GM21529 (cell line): ENCODE results near the gene C16orf96.

Source experiments
- ATAC-seq: cut with Tn5 transposase; IDR thresholded peaks from one replicate; pipeline ENCODE4 v1.9.1; 2021; ENCODE audit not compliant: unreplicated experiment

The C16orf96 gene

DNA sequence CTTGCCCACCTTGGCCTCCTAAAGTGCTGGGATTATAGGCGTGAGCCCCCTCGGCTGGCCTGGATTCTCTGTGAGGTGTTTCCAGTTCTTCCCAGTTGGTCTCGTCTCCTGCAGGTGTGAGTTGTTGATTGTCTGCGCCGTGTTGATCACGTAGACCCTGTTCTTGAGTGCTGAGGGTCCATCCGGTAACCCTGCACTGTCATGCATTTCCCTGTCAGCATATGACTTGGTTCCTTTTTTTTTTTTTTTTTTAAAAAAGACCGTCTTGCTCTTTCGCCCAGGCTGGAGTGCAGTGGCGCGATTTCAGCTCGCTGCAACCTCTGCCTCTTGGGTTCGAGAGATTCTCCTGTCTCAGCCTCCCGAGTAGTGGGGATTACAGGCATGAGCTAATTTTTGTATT lies 85.8 kb downstream of the C16orf96 start:
- ATAC-seq: no peak

DNA sequence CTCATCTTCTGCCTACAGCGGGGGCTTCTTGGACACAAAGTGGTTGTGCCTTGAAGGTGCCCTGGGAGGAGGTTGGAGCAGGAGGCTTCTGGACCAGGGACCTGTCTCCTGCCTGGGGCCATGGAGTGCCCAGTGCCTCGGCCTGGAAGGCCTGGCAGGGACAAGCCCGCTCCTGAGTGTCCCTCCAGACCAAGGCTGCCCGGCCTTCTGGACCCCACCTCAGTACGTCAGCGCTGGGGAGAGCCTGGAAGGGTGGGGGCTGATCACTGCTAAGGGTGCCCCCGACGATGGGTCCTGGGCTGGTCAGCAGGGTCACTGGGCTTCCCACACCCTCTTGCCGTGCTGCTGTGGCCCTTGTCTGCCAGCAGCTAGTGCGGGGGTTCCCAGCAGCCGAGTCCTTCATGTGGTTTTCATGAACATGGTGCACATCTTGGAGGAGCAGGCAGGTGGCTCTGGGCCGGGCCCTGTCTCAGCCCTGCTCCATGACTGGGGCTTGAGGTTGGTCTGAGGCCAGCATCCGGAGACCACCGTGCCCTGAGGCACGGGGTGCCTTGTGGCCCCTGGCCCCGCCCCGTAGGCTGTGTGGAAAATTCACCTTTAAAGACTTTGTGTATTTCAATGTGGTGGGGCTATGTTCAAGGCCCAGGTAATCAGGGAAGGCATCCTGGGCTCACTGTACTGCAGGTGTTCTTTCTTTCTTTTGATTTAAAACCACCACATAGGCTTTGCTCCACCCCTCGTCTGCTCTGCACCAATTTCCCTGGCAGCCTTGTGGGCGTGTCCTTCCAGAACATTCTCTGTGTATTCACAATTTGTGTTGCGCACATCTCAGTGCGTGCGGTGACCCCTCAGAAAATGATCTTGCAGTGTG lies 90.9 kb downstream of the C16orf96 start:
- ATAC-seq: no peak

DNA sequence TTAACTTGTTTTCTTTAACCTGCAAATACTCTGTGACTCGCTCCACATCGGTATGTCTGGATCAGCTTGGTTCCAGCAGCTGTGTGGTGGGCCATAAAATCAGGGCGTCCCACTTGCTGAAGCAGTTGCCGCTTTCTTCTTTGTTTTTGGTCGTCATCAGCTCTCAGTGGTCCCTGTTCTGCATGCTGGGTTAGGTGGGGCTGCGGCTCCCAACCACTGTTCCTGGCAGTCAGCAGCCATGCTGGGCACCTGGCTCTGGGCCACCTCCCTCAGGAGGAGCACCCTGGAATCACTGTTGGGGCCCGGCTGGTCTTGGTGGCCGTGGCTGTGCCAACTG lies 91.5 kb downstream of the C16orf96 start:
- no peak for ATAC-seq

DNA sequence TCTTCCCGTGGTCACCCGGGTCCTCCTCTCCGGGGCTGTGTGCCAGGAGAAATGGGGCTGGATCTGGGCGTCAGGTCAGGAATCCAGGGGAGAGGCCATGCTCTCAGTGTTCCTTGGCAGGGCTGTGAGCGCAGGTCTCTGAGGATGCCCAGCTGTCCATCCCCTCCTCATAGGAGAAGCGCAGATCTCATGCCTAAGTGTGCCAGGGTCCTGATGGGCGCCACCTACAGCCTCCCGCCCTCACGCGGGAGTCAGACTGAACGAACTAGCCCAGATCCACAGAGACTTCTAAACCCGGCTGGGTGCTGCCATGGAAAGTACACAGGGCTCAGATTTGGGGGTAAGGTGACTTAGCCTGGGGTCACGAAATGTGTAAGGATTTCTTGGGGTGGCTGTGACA lies 92.8 kb downstream of the C16orf96 start:
- ATAC-seq: no peak

DNA sequence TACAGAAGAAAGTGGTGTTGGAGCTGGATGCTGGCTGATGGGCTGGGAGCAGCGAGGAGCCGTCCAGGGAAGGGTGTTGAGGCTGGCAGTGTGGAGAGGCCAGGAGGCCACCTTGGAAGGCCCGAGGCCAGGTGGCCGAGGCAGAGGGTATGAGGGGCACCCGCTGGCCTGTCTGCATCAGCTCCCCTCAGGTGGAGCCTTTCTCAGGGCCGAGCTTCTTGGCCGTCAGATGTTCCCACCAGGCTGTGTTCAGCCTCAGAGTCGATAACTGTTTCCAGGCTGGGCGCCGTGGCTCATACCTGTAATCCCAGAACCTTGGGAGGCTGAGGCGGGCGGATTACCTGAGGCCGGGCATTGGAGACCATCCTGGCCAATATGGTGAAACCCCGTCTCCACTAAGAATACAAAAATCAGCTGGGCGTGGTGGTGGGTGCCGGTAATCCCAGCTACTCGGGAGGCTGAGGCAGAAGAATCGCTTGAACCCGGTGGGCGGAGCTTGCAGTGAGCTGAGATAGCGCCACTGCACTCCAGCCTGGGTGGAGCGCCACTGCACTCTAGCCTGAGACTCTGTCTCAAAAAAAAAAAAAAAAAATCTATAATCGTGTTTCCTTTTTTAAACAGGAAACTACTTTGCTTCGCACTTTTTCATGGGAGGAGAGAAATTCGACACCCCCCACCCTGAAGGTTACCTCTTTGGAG lies 93.8 kb downstream of the C16orf96 start:
- no peak for ATAC-seq
